Measurements from ENCODE around the gene CTTNBP2NL.
A peak's percentile ranks its signal among the peaks of the same experiment; 100 is the strongest.
"Not testable (repeated sequence)": the region's sequence is repeated elsewhere in the genome, so short reads cannot be mapped to it uniquely, and the experiment has no call there.

CTTNBP2NL gene

GRCh38 chr1:112445596-112445995 is 49.6 kb downstream of the CTTNBP2NL start:
- no peak overlapping the region for H3K27ac ChIP-seq
- TF ChIP-seq CTCF (IDR thresholded peaks at IDR 0.05) (no peak), ZFX (IDR thresholded peaks at IDR 0.05; ENCODE audit: borderline replicate concordance) (no peak)

- no peak for TF ChIP-seq CTCF (IDR thresholded peaks at IDR 0.05)
- no peak for TF ChIP-seq ZFX (IDR thresholded peaks at IDR 0.05; ENCODE audit: borderline replicate concordance)
- H3K27ac ChIP-seq: no peak overlapping the region
These were observed 50.4 kb downstream of the CTTNBP2NL start for GRCh38 chr1:112446411-112446810.

- H3K27ac ChIP-seq: no peak overlapping the region
- TF ChIP-seq CTCF (IDR thresholded peaks at IDR 0.05): no peak
- no peak for TF ChIP-seq ZFX (IDR thresholded peaks at IDR 0.05; ENCODE audit: borderline replicate concordance)
These were observed 53.1 kb downstream of the CTTNBP2NL start for GRCh38 chr1:112448904-112449629.

- H3K27ac ChIP-seq: peak overlapping the region; percentile 17; the same call in 1 of the 2 replicates
- TF ChIP-seq ZFX (IDR thresholded peaks at IDR 0.05; ENCODE audit: borderline replicate concordance) (no peak), CTCF (IDR thresholded peaks at IDR 0.05) (no peak)
These were observed 53.6 kb downstream of the CTTNBP2NL start for GRCh38 chr1:112449630-112449983.

GRCh38 chr1:112450773-112451172 is 54.8 kb downstream of the CTTNBP2NL start:
- no peak overlapping the region for H3K27ac ChIP-seq
- TF ChIP-seq ZFX (IDR thresholded peaks at IDR 0.05; ENCODE audit: borderline replicate concordance): no peak
- no peak for TF ChIP-seq CTCF (IDR thresholded peaks at IDR 0.05)

GRCh38 chr1:112451301-112451700 is 55.3 kb downstream of the CTTNBP2NL start:
- not testable (repeated sequence) for H3K27ac ChIP-seq

GRCh38 chr1:112453876-112454275 is 57.9 kb downstream of the CTTNBP2NL start:
- TF ChIP-seq CTCF (IDR thresholded peaks at IDR 0.05) (no peak), ZFX (IDR thresholded peaks at IDR 0.05; ENCODE audit: borderline replicate concordance) (no peak)
- H3K27ac ChIP-seq: no peak overlapping the region

- no peak overlapping the region for H3K27ac ChIP-seq
- TF ChIP-seq ZFX (IDR thresholded peaks at IDR 0.05; ENCODE audit: borderline replicate concordance) (no peak), CTCF (IDR thresholded peaks at IDR 0.05) (no peak)
These were observed 58.3 kb downstream of the CTTNBP2NL start for GRCh38 chr1:112454316-112454715.

Data from 22Rv1 (cell line).